Rectal smooth muscle tissue (tissue), 1 donor: ENCODE measurements around the gene DLL3.

Experiments used
- H3K27ac ChIP-seq: one replicate; pipeline ENCODE4 v1.7.0; 2013; ENCODE audit warnings: low read depth, low read length, inconsistent platforms
- H3K27me3 ChIP-seq: one replicate; pipeline ENCODE4 v1.7.0; 2013; ENCODE audit warnings: low read length; ENCODE audit not compliant: control insufficient read depth, insufficient read depth
- H3K36me3 ChIP-seq: one replicate; pipeline ENCODE4 v1.7.0; 2013; ENCODE audit warnings: low read length; ENCODE audit not compliant: control insufficient read depth, insufficient read depth
- H3K4me1 ChIP-seq: one replicate; pipeline ENCODE4 v1.7.0; 2013; ENCODE audit warnings: low read length; ENCODE audit not compliant: control insufficient read depth, insufficient read depth
- H3K4me3 ChIP-seq: one replicate; pipeline ENCODE4 v1.7.0; 2013; ENCODE audit warnings: low read length
- H3K9ac ChIP-seq: one replicate; pipeline ENCODE4 v1.7.0; 2013; ENCODE audit warnings: low read length

Gene DLL3

DNA sequence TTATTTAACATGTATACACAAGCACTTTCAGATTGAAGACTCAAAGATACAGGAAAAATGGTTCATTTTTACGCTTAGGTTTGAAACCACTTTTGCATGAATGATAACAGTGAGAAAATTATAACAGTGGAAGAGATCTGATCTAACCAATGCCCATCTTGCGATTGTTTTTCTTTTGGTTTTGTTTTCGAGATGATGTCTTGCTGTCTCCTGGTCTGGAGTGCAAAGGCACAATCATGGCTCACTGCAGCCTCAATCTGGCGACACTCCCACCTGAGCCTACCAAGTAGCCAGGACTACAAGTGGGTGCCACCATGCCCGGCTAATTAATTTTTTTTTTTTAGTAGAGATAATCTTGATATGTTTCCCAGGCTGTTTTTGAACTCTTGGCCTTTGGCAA lies 51.5 kb downstream of the DLL3 start:
- no peak overlapping the region for H3K9ac ChIP-seq
- no peaks in the 10 kb centered on the region for H3K4me1 ChIP-seq
- no peaks in the 10 kb centered on the region for H3K36me3 ChIP-seq
- H3K27me3 ChIP-seq, result no peaks in the 10 kb centered on the region
- no peak overlapping the region for H3K27ac ChIP-seq
- no peak overlapping the region for H3K4me3 ChIP-seq

DNA sequence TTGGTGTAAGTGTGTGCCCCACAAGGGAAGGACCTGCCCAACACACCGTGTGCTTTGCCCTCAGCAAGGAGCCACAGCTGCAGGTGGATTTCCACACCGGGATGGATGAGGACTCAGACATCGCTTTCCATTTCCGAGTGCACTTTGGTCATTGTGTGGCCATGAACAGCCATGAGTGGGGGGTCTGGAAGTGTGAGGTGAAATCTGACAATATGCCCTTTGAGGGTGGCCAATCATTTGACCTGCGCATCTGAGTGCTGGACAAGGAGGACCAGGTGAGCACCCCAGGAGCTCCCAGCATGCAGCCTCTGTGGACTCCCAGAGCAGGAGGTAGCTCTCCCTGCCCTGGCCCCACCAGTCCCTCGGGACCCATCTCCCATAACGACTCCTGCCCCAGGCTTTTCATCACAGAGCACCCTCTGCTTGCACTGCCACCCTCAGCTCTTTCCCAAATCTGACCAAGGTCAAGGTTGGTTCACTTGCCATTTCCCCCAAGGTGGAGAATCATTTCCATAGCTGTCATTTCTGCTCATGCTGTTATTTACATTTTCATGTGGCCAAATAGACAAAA lies 54.4 kb downstream of the DLL3 start:
- H3K27ac ChIP-seq, result no peak overlapping the region
- no peaks in the 10 kb centered on the region for H3K27me3 ChIP-seq
- no peak overlapping the region for H3K4me3 ChIP-seq
- peaks cover 2% of the 10 kb centered on the region for H3K4me1 ChIP-seq
- no peaks in the 10 kb centered on the region for H3K36me3 ChIP-seq
- H3K9ac ChIP-seq, result no peak overlapping the region

DNA sequence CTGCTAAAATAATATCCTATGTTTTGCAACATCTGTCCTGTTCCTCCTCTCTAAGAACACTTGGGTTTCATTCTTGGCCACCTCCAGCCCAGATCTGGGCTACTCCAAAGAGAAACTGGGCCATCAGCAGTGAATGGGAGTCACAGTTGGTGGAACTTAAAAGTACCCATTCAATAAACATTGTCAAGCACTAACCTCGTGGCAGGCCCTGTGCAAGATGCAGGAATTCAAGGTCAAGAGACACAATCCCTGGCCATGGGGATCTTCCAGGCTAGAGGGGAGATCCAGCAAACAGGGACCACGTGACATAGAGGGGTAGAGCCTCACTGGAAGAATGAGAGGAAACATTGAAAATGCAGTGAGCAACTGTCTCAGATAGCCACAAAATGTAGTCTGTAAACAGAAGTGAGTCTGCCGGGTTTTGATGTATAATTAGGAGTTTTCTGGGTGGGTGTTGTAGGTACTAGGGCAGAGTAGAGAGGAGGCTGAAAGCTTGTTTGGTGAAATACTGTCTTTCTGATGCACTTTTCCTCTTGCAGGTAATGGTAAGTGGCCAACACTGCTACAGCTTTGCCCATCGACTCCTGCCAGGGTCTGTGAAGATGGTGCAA lies 56.1 kb downstream of the DLL3 start:
- Histone ChIP-seq H3K4me3 (no peak overlapping the region), H3K27me3 (no peaks in the 10 kb centered on the region), H3K36me3 (no peaks in the 10 kb centered on the region), H3K4me1 (peaks cover 2% of the 10 kb centered on the region), H3K27ac (no peak overlapping the region), H3K9ac (no peak overlapping the region)

DNA sequence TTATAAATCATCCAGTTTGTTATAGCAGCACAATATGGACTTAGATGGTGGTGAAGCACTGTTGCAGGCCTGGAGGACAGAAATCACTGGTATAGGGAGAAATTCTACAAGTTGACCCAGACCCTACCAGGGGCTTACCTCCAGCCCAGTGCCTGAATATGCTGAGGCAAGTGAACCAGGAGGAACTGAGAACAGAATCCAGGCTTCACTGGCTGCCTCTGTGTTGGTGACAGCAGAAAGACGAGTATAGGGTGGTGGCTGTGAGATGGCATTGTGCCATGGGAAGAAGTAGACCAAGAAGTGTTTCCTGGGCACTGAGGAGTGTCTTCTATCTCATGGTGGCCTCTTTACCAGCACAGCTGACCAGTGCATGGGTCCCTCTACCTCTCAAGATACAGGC lies 57.1 kb downstream of the DLL3 start:
- Histone ChIP-seq H3K4me1 (peaks cover 2% of the 10 kb centered on the region), H3K27me3 (no peaks in the 10 kb centered on the region), H3K9ac (no peak overlapping the region), H3K36me3 (no peaks in the 10 kb centered on the region), H3K27ac (no peak overlapping the region), H3K4me3 (no peak overlapping the region)
